Cardiac fibroblast (primary cell): ENCODE measurements around the gene REXO1.
"Not testable (repeated sequence)": the region's sequence is repeated elsewhere in the genome, so short reads cannot be mapped to it uniquely, and the experiment has no call there.

ENCODE experiments used
- DNase-seq, 2 donors: peaks; one replicate each; pipeline versions ENCODE4 v3.0.0 to v3.0.0-alpha.2; 2010; ENCODE audit warnings: low read depth in 2 of 2
- H3K4me3 ChIP-seq, 2 donors: replicated peaks in 1 of 2; 1 replicate in 1 of 2; 2 replicates in 1 of 2; pipeline ENCODE4 v1.5.1; 2011; ENCODE audit warnings: low read depth in 2 of 2, low read length in 2 of 2, mild to moderate bottlenecking in 2 of 2, moderate library complexity in 1 of 2
- TF ChIP-seq, protein P1 (sequence below): IDR thresholded peaks from one replicate; pipeline ENCODE4 v1.5.1; 2011; ENCODE audit warnings: low read depth, mild to moderate bottlenecking, low read length, inconsistent platforms

The REXO1 gene, protein sequence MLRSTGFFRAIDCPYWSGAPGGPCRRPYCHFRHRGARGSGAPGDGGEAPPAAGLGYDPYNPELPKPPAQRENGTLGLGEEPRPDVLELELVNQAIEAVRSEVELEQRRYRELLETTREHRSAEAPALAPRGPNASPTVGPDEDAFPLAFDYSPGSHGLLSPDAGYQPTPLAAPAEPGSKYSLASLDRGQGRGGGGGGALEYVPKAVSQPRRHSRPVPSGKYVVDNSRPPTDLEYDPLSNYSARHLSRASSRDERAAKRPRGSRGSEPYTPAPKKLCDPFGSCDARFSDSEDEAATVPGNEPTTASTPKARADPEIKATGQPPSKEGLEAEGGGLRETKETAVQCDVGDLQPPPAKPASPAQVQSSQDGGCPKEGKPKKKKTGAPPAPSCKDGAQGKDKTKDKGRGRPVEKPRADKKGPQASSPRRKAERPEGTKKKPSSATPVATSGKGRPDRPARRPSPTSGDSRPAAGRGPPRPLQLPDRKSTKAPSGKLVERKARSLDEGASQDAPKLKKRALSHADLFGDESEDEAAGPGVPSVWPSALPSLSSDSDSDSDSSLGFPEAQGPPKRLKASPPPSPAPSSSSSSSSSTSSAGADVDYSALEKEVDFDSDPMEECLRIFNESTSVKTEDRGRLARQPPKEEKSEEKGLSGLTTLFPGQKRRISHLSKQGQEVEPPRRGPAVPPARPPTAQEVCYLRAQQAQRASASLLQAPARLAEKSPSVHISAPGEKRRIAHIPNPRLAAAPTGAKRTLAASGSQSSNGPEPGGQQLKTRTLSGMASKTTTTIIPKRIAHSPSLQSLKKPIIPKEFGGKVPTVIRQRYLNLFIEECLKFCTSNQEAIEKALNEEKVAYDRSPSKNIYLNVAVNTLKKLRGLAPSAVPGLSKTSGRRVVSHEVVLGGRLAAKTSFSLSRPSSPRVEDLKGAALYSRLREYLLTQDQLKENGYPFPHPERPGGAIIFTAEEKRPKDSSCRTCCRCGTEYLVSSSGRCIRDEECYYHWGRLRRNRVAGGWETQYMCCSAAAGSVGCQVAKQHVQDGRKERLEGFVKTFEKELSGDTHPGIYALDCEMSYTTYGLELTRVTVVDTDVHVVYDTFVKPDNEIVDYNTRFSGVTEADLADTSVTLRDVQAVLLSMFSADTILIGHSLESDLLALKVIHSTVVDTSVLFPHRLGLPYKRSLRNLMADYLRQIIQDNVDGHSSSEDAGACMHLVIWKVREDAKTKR

DNA sequence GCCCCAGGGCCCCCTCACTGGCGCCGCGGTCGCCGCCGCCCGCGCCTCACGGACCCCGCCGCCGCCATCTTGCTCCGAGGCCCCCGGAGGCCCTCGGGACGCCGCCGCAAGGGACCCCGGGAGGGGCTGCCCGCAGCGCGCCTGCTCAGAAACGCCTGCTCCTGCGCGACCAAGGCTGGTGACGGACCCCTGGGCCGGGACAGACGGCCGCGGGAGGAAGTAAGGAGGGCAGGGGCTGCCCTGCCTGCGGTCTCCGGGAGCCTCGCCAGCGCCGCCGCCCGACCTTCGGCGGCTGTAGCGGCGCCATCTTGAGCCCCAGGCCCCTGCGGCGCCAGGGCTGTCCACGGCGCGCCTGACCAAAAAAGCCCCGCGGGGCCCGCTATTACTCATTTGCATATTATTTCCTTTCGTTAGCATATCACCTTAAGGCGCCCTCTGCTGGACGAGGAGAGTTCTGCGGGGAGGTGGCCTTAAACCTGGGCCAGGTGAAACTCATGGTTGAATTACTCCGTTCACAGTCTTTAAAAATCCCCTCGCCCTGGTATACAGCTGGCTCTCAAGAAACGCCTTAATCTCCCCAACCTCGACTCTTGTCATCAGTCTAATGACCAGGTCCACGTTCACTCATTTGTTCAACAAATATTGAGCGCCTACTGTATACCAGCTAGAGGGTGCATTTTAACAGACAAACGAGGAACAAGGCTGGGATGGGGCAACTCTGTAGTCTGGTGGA is at the start of gene REXO1:
Gene REXO1, minus strand, starts transcription at position 85 of the 733 bp plus-strand sequence. CDS start 125 bp downstream, outside the sequence.
- H3K4me3 ChIP-seq, result peak within 1 kb of the TSS; percentile 98
- TF ChIP-seq, protein P1, sequence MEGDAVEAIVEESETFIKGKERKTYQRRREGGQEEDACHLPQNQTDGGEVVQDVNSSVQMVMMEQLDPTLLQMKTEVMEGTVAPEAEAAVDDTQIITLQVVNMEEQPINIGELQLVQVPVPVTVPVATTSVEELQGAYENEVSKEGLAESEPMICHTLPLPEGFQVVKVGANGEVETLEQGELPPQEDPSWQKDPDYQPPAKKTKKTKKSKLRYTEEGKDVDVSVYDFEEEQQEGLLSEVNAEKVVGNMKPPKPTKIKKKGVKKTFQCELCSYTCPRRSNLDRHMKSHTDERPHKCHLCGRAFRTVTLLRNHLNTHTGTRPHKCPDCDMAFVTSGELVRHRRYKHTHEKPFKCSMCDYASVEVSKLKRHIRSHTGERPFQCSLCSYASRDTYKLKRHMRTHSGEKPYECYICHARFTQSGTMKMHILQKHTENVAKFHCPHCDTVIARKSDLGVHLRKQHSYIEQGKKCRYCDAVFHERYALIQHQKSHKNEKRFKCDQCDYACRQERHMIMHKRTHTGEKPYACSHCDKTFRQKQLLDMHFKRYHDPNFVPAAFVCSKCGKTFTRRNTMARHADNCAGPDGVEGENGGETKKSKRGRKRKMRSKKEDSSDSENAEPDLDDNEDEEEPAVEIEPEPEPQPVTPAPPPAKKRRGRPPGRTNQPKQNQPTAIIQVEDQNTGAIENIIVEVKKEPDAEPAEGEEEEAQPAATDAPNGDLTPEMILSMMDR, result peak; percentile 90
- DNase-seq, result peak; percentile 96 to 97

DNA sequence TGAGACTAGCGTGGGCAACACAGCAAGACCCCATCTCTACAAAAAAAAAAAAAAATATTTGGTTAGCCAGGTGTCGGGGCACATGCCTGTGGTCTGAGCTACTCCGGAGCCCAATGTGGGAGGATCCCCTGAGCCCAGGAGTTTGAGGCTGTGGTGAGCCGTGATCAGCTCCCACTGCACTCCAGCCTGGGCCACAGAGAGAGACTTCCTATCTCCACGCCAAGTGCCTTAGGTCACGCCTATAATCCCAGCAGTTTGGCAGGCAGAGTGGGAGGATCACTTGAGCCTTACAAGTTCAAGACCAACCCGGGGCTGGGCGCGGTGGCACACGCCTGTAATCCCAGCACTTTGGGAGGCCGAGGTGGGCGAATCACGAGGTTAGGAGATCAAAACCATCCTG is 48.2 kb upstream of the REXO1 start:
- no peak overlapping the region for H3K4me3 ChIP-seq
- DNase-seq, result no peak
- TF ChIP-seq, protein P1, result no peak

DNA sequence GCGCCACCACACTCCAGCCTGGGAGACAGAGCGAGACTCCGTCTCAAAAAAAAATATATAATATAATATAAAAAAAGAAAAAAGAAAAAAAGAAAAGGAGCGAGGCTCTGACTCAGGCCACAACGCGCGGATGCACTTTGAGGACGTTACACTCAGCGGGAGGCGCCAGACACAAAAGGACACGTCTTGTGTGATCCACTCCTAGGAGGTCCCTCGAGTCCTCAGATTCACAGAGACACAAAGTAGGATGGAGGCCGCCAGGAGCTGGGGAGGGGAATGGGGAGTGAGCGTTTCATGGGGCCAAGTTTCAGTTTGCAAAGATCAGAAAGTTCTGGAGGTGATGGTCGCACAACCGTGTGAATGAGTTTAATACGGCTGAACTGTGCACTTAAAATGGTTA is 45.5 kb upstream of the REXO1 start:
- no peak overlapping the region for H3K4me3 ChIP-seq
- DNase-seq, result no peak
- TF ChIP-seq, protein P1, result no peak

DNA sequence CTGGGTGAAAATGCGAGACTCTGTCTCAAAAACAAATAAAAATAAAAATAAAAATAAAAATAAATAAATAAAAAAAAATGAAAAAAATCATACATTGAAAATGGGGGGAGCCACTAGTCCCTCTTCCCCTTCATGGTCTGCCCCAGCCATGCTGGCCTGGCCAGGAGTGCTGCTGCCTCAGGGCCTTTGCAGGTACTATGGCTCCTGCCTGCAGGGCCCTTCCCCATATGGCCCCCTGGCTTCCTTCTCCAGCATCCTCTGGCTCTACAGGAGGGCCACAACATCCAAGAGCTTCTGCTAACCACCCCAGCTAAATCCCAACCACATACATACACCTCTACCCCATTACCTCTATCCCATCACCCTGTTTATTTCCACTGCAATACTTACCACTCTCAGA is 41.6 kb upstream of the REXO1 start:
- TF ChIP-seq, protein P1, result no peak
- no peak for DNase-seq
- no peak overlapping the region for H3K4me3 ChIP-seq

DNA sequence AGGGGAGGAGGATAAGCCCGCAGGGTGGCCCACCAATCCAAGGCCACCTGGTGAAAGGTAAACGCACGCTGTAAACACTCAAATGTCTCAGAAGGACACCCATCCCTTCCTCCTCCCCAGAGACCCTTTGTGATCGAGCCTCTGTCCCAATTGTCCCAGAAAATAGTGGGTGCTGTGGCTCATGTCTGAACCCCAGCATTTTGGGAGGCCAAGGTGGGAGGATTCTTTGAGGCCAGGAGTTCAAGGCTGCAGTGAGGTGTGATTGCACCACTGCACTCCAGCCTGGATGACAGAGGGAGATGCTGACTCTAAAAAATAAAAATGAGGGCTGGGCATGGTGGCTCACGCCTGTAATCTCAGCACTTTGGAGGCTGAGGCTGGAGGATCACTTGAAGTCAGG is 40.1 kb upstream of the REXO1 start:
- TF ChIP-seq, protein P1, result no peak
- DNase-seq, result no peak
- no peak overlapping the region for H3K4me3 ChIP-seq

DNA sequence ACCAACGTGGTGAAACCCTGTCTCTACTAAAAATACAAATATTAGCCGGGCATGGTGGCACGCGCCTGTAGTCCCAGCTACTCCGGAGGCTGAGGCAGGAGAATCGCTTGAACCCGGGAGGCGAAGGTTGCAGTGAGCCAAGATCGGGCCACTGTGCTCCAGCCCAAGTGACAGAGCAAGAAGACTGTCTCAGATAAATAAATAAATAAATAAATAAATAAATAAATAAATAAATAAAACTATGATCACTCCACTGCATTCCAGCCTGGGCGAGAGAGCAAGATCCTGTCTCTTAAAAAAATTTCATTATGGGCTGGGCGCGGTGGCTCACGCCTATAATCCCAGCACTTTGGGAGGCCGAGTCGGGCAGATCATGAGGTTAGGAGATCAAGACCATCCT is 38.1 kb upstream of the REXO1 start:
- not testable (repeated sequence) for H3K4me3 ChIP-seq, DNase-seq

DNA sequence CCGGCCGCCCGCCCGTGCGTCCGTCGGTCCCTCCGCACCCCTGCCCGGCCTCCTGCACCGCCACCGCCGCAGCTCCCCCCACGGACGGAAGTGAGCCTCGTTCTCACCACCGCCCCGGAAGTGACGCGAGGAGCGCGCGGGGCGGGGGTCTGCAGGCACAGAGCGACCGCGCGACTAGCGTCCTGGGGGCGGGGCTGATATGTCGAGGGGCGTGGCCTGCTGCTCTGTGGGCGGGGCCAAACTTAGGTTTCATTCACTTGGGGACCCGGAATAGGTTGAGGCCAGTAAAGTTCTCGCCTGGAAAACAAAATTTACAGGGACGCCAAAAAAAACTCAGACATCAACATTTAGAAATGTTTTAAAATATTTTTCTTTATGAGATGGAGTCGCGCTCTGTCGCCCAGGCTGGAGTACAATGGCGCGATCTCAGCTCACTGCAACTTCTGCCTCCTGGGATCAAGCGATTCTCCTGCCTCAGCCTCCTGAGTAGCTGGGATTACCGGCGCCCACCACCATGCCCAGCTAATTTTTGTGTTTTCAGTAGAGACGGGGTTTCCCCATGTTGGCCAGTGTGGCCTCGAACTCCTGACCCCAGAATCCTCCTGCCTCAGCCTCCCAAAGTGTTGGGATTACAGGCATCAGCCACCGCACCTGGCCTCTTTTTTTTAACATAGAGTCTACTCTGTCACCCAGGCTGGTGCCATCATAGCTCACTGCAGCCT is 37.3 kb upstream of the REXO1 start, which contains the start of gene ABHD17A:
Gene ABHD17A, minus strand, starts transcription at position 99 of the 722 bp plus-strand sequence. CDS start 3,930 bp downstream, outside the sequence.
- H3K4me3 ChIP-seq, result peak within 1 kb of the TSS; percentile 92 to 99
- peak; percentile 89 to 95 for DNase-seq
